ENCODE data around the gene BMP15.

BMP15 gene

DNA sequence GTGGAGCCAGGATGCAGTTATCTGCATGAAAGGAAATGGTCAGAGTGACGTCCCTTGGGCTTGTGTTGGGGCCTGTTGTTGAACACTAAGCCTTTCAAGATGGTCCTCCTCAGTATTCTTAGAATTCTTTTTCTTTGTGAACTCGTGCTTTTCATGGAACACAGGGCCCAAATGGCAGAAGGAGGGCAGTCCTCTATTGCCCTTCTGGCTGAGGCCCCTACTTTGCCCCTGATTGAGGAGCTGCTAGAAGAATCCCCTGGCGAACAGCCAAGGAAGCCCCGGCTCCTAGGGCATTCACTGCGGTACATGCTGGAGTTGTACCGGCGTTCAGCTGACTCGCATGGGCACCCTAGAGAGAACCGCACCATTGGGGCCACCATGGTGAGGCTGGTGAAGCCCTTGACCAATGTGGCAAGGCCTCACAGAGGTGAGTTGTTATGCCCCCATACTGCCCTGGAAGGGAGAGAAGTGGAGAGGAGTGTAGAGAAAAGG, at the start of gene BMP15:
TSS of gene BMP15 (plus strand) at position 51 of the 492 bp plus-strand sequence. CDS start at position 100, 49 bp downstream.
- DNase-seq, result no peak

DNA sequence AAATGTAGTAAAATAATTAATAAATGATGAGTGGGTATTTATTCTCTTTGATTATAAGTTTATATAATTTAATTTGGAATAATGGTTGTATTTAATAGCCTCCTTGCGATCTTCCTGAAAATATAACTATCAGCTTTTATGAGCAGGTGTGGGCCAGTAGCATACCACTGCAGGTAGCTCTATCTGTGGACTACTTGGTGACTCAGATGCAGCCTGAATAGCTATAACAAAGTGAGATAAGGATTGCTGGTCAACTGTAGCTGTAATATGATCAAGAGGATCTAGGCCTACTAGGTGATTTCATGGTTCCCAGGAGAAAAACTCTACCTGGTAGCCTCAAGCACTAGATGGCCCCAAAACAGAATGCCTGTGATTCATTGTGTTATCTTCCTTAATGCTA, 47.1 kb upstream of the BMP15 start:
- no peak for DNase-seq

DNA sequence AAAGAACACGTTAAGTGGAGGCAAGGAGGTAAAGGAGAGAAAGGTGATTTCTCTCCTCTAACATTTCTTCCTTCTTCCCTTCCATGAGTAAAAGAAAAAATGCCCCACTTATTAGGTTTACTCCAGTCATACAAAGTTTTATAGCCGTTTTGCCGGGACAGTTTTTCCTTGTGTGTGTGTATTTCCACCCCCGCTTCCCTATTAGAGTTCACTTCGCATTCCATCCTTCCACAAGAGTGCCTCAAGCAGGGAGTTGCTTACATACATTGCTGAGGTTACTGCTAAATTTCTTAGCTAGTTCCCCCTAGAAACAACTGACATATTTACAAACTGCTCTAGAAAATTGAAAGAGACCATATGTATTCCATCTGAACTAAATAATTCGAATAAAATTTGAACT, 45.2 kb upstream of the BMP15 start:
- DNase-seq, result no peak

DNA sequence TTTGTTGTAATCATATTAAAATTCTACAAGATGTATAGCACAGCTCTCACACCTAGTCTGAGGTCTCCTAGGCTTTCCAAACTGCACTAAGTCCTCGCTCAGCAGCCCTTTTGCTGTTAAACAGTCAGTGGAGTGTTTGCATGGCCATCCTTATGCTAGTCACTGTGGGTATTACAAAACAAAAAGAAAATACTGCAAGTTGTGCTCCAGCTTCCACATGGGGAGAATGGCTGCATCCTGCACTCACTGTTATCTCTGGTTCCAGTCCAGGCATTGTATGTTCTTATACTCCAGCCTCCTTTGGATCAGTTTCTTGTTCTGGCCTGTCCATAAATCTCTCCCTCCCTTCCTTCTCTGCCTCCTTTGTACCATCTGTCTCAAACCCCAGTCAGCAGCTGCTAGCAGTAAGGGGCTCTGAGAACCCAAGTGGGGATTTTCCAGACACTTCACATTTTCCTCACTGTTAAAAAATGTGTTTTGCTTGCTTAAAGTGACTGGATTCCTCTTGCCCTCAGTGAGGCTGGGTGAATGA, 38.5 kb upstream of the BMP15 start:
- no peak for DNase-seq

DNA sequence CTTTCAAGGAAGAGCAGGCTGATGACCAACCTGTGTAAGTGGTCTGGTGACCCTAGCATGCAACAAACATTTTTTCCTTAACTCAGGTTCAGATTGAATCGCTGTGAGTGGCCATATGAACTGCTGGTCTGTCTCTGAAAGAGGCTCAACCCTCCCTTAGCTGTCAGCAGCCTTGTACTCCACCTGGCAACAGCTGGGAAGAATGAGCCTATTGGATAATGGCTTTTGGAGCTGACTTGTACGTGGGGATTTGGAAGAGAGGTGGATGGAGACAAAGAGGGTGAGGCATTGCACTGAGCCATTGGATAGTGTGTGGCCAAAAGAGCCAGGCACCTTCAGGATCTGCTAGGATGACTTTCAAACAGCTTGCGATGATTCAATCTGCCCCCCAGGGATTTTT, 35.7 kb upstream of the BMP15 start:
- DNase-seq, result no peak

DNA sequence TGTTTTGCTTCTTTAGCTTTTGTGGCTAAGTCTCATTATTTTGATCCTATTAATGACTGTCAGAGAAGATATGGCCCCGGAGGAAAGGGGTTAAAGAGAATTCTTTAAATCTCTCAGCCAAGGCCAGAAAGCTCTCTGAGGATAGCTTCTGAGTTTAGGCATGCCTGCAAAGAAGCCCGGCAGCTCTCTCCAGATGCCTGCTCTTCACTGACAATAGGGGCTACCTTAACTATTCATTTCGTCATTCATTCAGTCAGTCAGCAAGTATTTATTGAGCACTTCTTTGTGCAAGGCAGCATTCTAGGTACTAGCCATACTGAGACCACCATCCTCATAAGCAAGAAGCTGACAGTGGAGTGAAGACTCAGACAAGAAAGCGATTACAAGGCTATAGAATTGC, 34.0 kb upstream of the BMP15 start:
- DNase-seq, result no peak

DNA sequence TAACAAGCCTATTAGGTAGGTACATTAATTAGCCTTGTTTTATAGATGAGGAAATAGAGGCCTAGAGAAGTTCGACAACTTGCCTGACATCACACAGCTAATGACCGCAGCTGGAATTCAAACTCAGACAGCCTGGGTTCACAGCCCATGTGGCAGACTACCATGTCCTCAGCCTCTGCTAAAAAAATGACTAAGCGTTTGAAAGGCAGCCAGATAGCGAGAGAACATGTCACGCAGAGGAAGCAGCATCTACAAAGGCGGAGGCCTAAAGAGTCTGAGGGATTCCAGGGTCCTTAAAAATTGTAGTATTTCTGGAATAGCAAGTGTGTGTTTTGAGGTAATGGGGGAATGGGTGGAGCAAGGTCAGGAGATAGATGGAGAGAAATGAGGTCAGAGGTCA, 33.2 kb upstream of the BMP15 start:
- no peak for DNase-seq

DNA sequence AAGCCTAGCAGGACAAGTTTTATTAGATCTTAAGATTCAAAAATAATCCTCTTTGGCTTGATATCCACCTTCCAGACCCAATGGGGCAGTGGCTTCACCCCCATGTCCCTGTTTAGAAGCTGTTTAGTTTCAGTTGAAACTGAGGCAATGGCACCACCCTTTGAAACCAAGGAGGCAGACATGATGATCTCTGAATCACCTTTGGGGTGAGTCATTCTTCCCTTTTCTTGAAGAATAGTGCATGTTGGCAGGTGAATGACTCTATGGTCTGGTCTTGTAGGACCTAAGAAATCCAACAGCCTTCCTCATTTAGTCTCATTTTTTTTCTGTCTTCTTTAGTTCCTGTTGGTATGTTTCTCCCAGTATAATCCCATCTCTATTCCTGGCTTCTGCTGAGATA, 29.5 kb upstream of the BMP15 start:
- no peak for DNase-seq

DNA sequence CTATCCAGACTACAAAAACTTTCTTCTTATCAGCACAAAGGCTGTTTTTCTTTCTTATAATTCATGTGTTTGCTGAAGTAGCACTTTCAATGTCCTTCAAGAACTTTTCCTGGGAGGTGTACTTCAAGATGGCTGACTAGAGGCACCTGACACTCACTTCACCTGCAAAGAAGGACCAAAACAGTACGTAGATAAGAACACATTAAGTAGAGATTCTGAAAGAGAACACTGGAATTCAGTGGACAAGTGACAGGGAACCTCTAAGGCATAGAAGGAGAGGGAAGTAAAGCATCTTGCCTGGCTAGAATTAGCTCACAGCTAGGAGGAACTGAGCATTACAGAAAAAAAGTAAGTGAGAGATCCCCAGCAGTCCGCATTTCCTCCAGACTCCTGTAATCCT, 21.7 kb upstream of the BMP15 start:
- no peak for DNase-seq

DNA sequence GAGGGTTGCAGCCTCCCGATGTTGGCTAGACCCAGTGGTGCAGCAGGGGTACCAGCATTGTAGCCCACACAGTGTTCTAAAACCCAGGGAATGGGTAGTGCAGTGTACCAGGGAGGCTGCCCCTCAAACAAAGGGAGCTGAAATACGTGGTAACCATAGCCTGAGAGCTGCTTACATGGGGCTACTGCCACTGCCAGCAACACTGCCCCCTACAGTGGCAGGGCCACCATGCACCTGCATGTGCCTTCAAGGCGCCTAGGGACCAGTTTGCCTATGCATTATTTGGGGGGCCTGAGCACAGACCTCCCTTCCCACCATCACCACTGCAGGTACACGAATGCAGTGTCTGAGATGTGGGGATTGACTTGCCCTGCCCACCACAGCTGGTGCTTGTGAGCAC, 21.0 kb upstream of the BMP15 start:
- DNase-seq, result no peak

DNA sequence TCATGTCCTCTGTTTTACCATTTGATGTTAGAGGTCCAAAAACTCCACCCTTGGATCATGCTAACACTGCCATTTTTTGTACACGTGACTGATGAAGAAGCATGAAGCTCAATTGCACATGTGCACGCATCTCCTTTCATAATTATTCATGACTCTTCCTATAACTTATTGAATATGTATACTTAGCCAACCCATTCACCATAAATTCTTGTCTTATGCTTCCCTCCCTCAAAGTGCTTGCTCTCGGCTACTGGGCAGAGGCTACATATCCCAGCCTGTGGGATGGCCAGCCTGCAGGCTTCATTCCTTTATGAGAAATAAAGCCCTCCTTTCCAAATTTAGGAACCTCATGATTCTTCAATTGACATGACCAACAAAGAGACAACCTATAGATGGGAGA, 17.5 kb upstream of the BMP15 start:
- no peak for DNase-seq

DNA sequence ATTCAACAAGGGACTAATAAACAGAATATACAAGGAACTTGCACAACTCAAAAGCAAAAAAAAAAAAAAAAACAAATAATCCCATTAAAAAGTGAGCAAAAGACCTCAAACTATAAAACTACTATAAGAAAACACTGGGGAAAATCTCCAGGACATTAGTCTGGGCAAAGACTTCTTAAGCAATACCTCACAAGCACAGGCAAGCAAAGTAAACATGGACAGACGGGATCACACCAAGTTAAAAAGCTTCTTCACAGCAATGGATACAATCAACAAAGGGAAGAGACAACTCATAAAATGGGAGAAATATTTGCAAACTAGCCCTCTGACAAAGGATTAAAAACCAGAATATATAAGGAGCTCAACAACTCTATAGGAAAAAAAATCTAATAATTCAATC, 17.1 kb upstream of the BMP15 start:
- no peak for DNase-seq

DNA sequence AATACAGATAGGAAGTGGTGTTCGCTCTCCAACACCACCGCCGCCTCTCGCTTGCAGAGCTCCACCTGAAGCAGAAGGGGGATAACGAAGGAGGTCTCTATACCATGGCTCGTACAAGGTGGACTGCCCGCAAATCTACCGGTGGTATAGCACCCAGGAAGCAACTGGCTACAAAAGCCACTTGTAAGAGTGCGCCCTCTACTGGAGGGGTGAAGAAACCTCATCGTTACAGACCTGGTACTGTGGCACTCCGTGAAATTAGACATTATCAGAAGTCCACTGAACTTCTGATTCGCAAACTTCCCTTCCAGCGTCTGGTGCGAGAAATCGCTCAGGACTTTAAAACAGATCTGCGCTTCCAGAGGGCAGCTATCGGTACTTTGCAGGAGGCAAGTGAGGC, 5.2 kb upstream of the BMP15 start:
- DNase-seq, result no peak

DNA sequence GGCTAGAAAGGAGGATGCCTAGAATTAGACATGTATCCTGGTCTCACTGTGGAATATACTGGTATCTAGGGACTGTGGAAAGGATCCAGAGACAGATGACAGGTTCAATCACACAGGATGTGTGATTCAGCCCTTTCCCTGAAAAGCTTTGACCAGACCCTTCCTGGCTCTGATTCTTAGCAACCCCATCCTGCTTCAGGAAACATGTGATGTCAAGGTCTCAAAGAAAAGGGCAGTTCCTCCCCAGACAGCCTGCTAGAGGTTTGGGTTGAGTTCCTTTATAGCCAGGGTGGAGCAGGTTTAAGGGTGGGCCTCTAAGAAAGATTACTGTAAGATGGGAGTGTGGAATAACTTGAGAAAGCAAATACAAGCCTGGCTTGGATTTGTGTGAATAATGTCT, 3.0 kb downstream of the BMP15 start:
- DNase-seq, result no peak

DNA sequence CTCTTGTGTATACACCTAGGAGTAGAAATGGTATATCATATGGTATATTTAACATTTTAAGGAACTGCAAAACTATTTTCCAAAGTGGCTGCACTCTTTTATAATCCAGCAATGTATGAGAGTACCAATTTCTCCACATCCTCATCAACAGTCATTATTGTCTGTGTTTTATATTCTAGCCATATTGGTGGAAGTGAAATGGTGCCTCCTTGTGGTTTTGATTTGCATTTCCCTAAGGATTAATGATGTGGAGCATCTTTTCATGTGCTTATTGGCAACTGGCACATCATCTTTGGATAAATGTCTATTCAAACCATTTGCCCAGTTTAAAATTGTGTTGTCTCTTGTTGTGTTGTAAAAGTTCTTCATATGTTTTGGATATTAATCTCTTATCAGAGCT, 9.6 kb downstream of the BMP15 start:
- DNase-seq, result no peak

DNA sequence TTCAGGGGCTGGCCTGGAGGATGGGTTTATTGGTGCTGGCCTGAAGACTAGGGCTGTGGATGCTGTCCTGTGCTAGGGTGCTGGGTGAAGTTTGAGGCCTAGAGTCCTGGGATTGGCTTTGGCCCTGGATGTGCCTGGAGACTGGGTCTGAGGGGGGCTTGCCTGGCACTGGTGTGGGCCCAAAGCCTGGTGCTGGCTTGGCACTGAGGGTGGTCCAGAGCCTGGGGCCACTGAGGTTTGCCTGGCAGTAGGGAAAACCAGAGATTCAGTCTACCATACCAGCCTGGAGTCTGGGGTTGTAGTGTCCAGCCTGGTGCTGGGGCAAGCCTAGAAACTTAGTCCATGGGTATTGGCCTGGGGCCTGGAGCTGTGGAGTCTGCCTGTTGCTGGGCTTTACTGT, 16.6 kb downstream of the BMP15 start:
- no peak for DNase-seq

DNA sequence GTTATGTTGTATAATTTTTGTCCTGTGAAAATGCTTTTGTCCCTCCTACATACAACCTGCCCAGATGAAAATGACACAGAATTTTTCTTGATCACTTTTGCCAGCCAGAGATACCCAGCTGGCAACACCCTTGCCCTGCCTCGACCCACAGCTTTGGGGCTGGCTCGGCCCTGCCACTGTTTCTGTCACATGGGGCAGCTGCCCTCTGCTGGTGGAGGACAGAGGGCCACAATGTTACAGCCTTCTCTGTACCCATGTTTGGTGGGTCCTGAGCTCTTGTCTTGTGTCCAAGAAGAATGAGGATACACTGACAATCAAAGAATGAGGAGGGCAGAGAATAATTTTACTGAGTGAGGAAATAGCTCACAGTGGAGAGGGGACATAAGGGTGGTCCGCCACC, 31.1 kb downstream of the BMP15 start:
- no peak for DNase-seq

DNA sequence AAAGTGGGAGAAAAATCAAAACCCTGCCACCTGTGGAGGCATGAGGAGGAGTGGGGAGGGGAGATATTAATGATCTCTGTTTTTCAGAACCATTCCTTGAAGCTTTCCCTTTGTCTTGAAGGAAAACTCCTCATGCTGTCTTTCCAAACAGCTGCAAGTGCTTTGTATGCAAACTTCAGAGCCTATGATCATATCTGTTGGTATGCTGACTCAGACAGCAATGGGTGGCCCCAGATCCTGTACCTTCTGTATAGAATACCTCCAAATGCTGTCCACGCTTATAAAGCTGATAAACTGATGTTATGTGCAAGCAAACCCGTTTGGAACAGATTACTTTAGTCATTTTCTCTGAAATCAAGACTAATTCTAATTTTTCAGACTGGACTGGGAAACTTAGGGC, 31.9 kb downstream of the BMP15 start:
- no peak for DNase-seq

DNA sequence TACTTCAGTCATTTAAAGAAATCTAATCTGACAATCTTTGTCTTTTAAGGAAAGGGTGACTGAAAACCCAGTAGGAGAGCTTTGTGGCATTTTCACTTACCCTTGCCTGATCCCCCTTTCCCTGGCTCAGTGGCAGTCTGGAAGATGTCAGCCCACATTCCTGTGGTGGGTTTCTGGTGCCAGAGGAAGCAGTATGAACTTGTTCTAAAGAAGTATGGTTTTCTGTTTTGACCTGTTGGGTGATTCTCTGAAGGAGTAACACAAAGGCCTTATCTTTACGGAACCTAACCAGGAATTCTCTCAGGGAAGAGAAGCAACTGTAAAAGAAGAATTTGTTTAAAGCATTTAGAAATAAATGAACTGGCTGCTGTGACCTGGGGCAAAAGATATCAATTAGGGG, 41.9 kb downstream of the BMP15 start:
- DNase-seq, result no peak

DNA sequence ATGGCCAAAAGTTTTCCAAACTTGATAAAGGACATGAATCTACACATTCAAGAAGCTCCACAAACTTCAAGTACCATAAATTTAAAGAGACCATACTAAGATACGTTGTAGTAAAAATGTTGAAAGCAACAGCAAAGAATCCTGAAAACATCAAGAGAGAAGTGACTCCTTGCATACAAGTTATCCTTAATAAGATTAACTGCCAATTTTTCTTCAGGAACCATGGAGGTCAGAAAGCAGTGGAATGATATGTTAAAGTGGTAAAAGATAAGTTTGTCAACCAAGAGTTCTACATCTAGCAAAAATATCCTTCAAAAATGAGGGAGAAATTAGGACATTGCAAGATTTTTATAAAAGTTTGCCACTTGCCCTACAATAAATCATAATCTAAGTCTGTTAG, 43.3 kb downstream of the BMP15 start:
- no peak for DNase-seq

DNA sequence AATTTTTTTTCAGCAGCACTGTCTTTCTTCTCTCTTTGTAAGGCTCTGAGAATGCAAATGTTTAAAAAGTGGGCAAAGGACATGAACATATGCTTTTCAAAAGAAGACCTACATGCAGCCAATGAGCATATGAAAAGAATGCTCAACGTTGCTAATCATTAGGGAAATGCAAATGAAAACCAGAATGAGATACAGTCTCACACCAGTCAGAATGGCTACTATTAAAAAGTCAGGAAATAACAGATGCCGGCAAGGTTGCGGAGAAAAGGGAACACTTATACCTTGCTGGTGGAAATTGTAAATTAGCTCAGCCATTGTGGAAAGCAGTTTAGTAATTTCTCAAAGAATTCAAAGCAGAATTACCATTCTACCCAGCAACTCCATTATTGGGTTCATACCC, 51.6 kb downstream of the BMP15 start:
- DNase-seq, result no peak

DNA sequence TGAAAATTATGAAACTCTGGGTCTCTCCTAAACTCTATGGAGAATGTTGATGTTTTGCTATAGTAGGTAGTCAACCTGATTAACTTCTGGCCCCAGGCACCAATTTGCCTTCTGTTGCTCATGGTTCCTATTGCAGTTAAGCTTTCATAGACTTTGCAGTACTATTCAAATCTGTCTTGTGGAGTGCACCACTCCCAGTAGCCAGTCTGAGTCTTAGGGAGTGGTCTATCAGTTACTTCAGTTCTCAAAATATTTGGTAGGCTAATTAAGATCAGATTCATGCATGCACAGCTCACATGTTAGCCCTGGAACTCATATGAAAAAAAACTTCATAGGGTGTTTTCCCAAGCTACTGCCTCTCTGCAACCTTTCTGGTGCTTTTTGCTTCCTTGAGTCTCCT, 53.3 kb downstream of the BMP15 start:
- DNase-seq, result no peak

Data from HCEC 1CT (cell line).